ENCODE results near the gene PGAP6. TPM values are rescaled to one million over a fixed set of nuclear protein-coding genes. Genes with fewer than 3 reads are reported as not detected.

Gene PGAP6
- total and polyA plus RNA-seq, 10 donors, result 19.5 to 63.2 (median 43.9) TPM

DNA sequence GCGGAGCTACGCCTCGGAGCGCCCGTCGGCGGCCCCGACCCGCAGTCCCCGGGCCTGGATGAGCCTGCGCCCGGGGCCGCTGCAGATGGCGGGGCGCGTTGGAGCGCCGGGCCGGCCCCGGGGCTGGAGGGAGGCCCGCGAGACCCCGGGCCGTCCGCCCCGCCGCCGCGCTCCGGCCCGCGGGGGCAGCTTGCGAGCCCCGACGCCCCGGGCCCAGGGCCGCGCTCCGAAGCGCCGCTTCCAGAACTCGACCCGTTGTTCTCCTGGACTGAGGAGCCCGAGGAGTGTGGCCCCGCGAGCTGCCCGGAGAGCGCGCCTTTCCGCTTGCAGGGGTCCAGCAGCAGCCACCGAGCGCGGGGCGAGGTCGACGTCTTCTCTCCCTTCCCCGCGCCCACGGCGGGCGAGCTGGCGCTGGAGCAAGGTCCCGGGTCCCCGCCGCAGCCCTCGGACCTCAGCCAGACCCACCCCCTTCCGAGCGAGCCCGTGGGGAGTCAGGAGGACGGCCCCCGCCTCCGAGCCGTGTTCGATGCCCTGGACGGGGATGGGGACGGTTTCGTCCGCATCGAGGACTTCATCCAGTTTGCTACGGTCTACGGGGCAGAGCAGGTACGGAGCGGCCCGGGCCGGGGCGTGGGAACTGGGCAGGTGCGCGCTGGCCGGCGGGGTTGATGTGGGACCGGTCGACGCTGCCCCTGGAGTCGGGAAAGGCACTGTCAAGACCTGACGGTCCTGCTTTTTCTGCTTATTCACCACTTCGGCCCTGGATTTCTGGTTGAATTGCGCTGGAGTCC, 44.5 kb upstream of the PGAP6 start:
- H3K27ac ChIP-seq, result peak overlapping the region in 3 of 8 donors; percentile 87 to 96 (median 91)
- no peaks in the 10 kb centered on the region for H3K9me3 ChIP-seq
- 0 to 2% (median 1%) methylated on average over 36 to 97 of the region's 97 CpGs for WGBS, 5 donors
- TF ChIP-seq POLR2AphosphoS5 (IDR thresholded peaks at IDR 0.05) (no peak), POLR2A (IDR thresholded peaks at IDR 0.05) (no peak)
- TF ChIP-seq, protein P1, sequence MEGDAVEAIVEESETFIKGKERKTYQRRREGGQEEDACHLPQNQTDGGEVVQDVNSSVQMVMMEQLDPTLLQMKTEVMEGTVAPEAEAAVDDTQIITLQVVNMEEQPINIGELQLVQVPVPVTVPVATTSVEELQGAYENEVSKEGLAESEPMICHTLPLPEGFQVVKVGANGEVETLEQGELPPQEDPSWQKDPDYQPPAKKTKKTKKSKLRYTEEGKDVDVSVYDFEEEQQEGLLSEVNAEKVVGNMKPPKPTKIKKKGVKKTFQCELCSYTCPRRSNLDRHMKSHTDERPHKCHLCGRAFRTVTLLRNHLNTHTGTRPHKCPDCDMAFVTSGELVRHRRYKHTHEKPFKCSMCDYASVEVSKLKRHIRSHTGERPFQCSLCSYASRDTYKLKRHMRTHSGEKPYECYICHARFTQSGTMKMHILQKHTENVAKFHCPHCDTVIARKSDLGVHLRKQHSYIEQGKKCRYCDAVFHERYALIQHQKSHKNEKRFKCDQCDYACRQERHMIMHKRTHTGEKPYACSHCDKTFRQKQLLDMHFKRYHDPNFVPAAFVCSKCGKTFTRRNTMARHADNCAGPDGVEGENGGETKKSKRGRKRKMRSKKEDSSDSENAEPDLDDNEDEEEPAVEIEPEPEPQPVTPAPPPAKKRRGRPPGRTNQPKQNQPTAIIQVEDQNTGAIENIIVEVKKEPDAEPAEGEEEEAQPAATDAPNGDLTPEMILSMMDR (IDR thresholded peaks at IDR 0.05 in 8 of 11, conservative IDR thresholded peaks at IDR 0.05 in 3 of 11), result no peak
- H3K36me3 ChIP-seq, result peaks cover 0 to 9% (median 0%) of the 10 kb centered on the region in 6 donors
- peak overlapping the region; percentile 43 to 87 (median 62) for H3K4me3 ChIP-seq
- intact Hi-C loops (cut with DNase I; ENCODE audit: low total_unique reads), result loop anchor here (10.0 kb wide), 1 partner anchor 58 kb away; no protein-coding TSS in a partner anchor
- DNase-seq, result peak; percentile 80
- peaks cover 0 to 14% (median 0%) of the 10 kb centered on the region in 7 donors for H3K27me3 ChIP-seq (replicated peaks in 1 of 7)
- peaks cover 6 to 45% (median 33%) of the 10 kb centered on the region in 6 donors for H3K4me1 ChIP-seq

DNA sequence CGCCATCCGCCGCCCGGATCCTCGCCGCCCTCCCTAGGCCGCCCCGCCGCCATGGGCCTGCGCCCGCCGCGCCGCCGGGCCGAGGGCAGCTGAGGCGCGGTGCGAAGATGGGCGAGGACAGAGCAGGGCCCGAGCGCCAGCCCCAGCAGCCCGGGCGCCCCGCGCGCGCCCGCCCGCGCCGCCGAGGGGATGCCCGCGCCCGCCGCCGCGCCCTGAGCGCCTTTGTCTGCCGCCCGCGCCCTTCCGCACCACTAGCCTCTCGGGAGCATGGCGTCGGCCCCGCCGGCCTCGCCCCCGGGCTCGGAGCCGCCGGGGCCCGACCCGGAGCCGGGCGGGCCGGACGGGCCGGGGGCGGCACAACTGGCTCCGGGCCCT, 43.9 kb upstream of the PGAP6 start:
- Histone ChIP-seq H3K36me3 (peaks cover 0 to 9% (median 0%) of the 10 kb centered on the region in 6 donors), H3K4me3 (peak overlapping the region; percentile 60 to 87 (median 78)), H3K4me1 (peaks cover 6 to 45% (median 33%) of the 10 kb centered on the region in 6 donors), H3K27ac (peak overlapping the region; percentile 61 to 96 (median 90)), H3K9me3 (no peaks in the 10 kb centered on the region), H3K27me3 (replicated peaks in 1 of 7) (peaks cover 0 to 14% (median 0%) of the 10 kb centered on the region in 7 donors)
- intact Hi-C loops (cut with DNase I; ENCODE audit: low total_unique reads), result loop anchor here (10.0 kb wide), 1 partner anchor 59 kb away; no protein-coding TSS in a partner anchor
- WGBS, 5 donors, result 0 to 1% (median 0%) methylated on average over 7 to 63 of the region's 63 CpGs
- no peak for DNase-seq
- TF ChIP-seq POLR2AphosphoS5 (IDR thresholded peaks at IDR 0.05), result no peak
- TF ChIP-seq POLR2A (IDR thresholded peaks at IDR 0.05), result no peak
- TF ChIP-seq, protein P1 (IDR thresholded peaks at IDR 0.05 in 8 of 11, conservative IDR thresholded peaks at IDR 0.05 in 3 of 11), result no peak

DNA sequence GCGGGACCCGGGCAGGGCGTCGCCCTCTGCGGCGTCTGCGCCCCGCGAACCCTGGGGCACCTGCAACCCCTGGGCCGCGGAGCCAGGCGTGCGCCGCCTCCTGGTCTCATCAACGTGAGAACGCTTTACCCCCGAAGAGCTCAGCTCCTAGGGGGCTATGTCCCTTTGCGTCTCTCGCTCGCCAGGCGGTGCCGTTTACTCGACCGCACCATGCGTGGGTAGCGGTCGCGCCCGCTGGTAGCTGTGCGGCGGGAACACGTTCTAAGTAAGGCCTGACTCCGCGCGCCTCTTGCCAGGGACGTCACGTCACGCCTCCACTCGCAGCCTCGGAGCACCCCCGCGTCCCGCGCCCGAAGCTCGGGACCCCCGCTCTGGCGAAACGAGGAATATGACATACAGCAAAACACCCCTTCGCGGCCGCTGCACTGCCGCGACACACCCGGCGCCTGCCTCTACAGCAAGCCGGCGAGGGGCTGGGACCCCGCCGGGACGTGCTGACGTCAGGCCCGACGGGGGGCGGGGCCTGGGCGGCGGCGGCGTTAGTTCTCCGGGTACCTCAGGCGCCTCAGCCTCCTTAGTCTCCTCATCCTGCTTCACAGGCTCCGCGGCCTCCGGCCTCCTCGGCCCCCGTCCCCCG, 43.4 kb upstream of the PGAP6 start, which contains the start of gene RAB11FIP3:
Gene RAB11FIP3, plus strand, starts transcription at position 568 of the 637 bp plus-strand sequence. CDS start 358 bp downstream, outside the sequence.
- Histone ChIP-seq H3K9me3 (no peaks in the 10 kb centered on the region), H3K27ac (peak within 1 kb of the TSS; percentile 61 to 96 (median 90)), H3K36me3 (peaks cover 0 to 7% (median 0%) of the 10 kb centered on the region in 6 donors), H3K27me3 (replicated peaks in 1 of 7) (peaks cover 0 to 14% (median 0%) of the 10 kb centered on the region in 7 donors), H3K4me3 (peak within 1 kb of the TSS; percentile 60 to 87 (median 78)), H3K4me1 (peaks cover 6 to 45% (median 33%) of the 10 kb centered on the region in 6 donors)
- TF ChIP-seq, protein P1 (IDR thresholded peaks at IDR 0.05 in 8 of 11, conservative IDR thresholded peaks at IDR 0.05 in 3 of 11), result peak in 6 of 11 experiments; percentile 9 to 35 (median 24)
- peak; percentile 86 to 89 (median 89) for TF ChIP-seq POLR2AphosphoS5 (IDR thresholded peaks at IDR 0.05)
- TF ChIP-seq POLR2A (IDR thresholded peaks at IDR 0.05), result peak in 1 of 3 donors; percentile 40
- peak; percentile 95 for DNase-seq
- WGBS, 5 donors, result 0 to 1% (median 1%) methylated on average over 15 to 77 of the region's 77 CpGs
- intact Hi-C loops (cut with DNase I; ENCODE audit: low total_unique reads), result loop anchor here (10.0 kb wide), 1 partner anchor 60 kb away; no protein-coding TSS in a partner anchor
